Nucleus accumbens (tissue), 56 donors: ENCODE data around the gene TIMM17A.

Experiments used
- DNase-seq, 56 donors: peaks; one replicate each; lab custom pipeline; 2025; lab: John Stamatoyannopoulos, UW

Gene TIMM17A

GRCh38 chr1:201982623-201983379, 27.5 kb downstream of the TIMM17A start, which contains the start of gene RNPEP:
TSS of gene RNPEP (plus strand) at chr1:201982648. CDS start at chr1:201982667, 19 bp downstream.
- peak in 43 of 56 donors; percentile 16 to 72 (median 50) for DNase-seq

- no peak for DNase-seq
These were observed 28.1 kb downstream of the TIMM17A start for GRCh38 chr1:201983380-201983805.

- DNase-seq: no peak
These were observed 29.1 kb downstream of the TIMM17A start for GRCh38 chr1:201984446-201984845.

- DNase-seq: no peak
These were observed 30.1 kb downstream of the TIMM17A start for GRCh38 chr1:201985355-201985754.

GRCh38 chr1:201988601-201989000, 33.3 kb downstream of the TIMM17A start:
- no peak for DNase-seq

- DNase-seq: no peak
These were observed 34.2 kb downstream of the TIMM17A start for GRCh38 chr1:201989354-201990128.

- DNase-seq: no peak
These were observed 35.1 kb downstream of the TIMM17A start for GRCh38 chr1:201990427-201990826.

- peak in 33 of 56 donors; percentile 3 to 62 (median 14) for DNase-seq
These were observed 44.4 kb downstream of the TIMM17A start for GRCh38 chr1:201999625-202000238.

- no peak for DNase-seq
These were observed 47.2 kb downstream of the TIMM17A start for GRCh38 chr1:202002507-202002906.

GRCh38 chr1:202004711-202005110, 49.4 kb downstream of the TIMM17A start:
- peak in 24 of 56 donors; percentile 6 to 46 (median 24) for DNase-seq

- DNase-seq: no peak
These were observed 50.7 kb downstream of the TIMM17A start for GRCh38 chr1:202005958-202006357.

- no peak for DNase-seq
These were observed 52.0 kb downstream of the TIMM17A start for GRCh38 chr1:202007304-202007703.

- no peak for DNase-seq
These were observed 52.6 kb downstream of the TIMM17A start for GRCh38 chr1:202007805-202008489.

GRCh38 chr1:202009326-202010179, 54.2 kb downstream of the TIMM17A start:
- peak in 51 of 56 donors; percentile 9 to 91 (median 62) for DNase-seq

- no peak for DNase-seq
These were observed 55.1 kb downstream of the TIMM17A start, which contains the start of gene ELF3 for GRCh38 chr1:202010180-202011015. TSS of gene ELF3 (plus strand) at chr1:202010587. CDS start at chr1:202011137, 550 bp downstream.

- DNase-seq: no peak
These were observed 56.7 kb downstream of the TIMM17A start for GRCh38 chr1:202011994-202012393.

- no peak for DNase-seq
These were observed 57.5 kb downstream of the TIMM17A start for GRCh38 chr1:202012544-202013478.
